K562 (cell line): Measurements from ENCODE around the gene C4orf51. TPM values are rescaled to one million over a fixed set of nuclear protein-coding genes. Genes with fewer than 3 reads are reported as not detected.
A peak's percentile ranks its signal among the peaks of the same experiment; 100 is the strongest.

Experiments
- ADNP ChIP-seq: fragments of 200-800 bp; sonication (Bioruptor generic); IDR thresholded peaks from 2 replicates; pipeline ENCODE4 v1.6.1; 2016; ENCODE audit warnings: missing genetic modification characterization, missing compliant biosample characterization
- CTBP1 ChIP-seq: fragments of 450-650 bp; IDR thresholded peaks from 2 replicates; pipeline ENCODE4 v1.6.1; 2016; ENCODE audit warnings: borderline replicate concordance
- DPF2 ChIP-seq: fragments of 450-650 bp; IDR thresholded peaks from 2 replicates; pipeline ENCODE4 v1.6.1; 2016
- GTF2A2 ChIP-seq: IDR thresholded peaks from 2 replicates; pipeline ENCODE4 v1.6.1; 2016; ENCODE audit warnings: mild to moderate bottlenecking, missing genetic modification characterization, missing compliant biosample characterization
- HDAC3 ChIP-seq: fragments of 450-650 bp; IDR thresholded peaks from 2 replicates; pipeline ENCODE4 v1.6.1; 2018; ENCODE audit warnings: borderline replicate concordance, mild to moderate bottlenecking, moderate library complexity; ENCODE audit not compliant: partially characterized antibody
- KAT7 ChIP-seq: sonication (generic); formaldehyde crosslinking; IDR thresholded peaks from 2 replicates; pipeline ENCODE4 v1.8.0; 2022; ENCODE audit warnings: missing genetic modification reagents, mild to moderate bottlenecking, borderline replicate concordance
- KLF1 ChIP-seq: fragments of 450-650 bp; IDR thresholded peaks from 2 replicates; pipeline ENCODE4 v1.6.1; 2016; ENCODE audit warnings: missing genetic modification characterization, missing compliant biosample characterization
- MEF2D ChIP-seq: conservative IDR thresholded peaks from 2 replicates; pipeline ENCODE4 v1.6.1; 2016; ENCODE audit warnings: low read depth, missing genetic modification characterization, missing compliant biosample characterization
- MTF1 ChIP-seq: fragments of 250-450 bp; sonication (Bioruptor Pico); IDR thresholded peaks from 2 replicates; pipeline ENCODE4 v1.9.0; 2021; ENCODE audit warnings: moderate library complexity, mild to moderate bottlenecking, inconsistent platforms, borderline replicate concordance
- NCOA4 ChIP-seq: fragments of 450-650 bp; IDR thresholded peaks from 2 replicates; pipeline ENCODE4 v1.6.1; 2018; ENCODE audit warnings: mild to moderate bottlenecking; ENCODE audit not compliant: partially characterized antibody
- PTRF ChIP-seq: fragments of 450-650 bp; IDR thresholded peaks from 2 replicates; pipeline ENCODE4 v1.6.1; 2016; ENCODE audit warnings: mild to moderate bottlenecking, missing genetic modification characterization, missing compliant biosample characterization
- RCOR1 ChIP-seq, 2 experiments: IDR thresholded peaks; 2 replicates each; pipeline ENCODE4 v1.6.1; 2012; ENCODE audit warnings: low read depth in 2 of 2, low read length in 2 of 2, borderline replicate concordance in 1 of 2, improper control_type of control experiment in 1 of 2
- SNIP1 ChIP-seq: fragments of 450-650 bp; IDR thresholded peaks from 2 replicates; pipeline ENCODE4 v1.7.1; 2017; ENCODE audit warnings: low read depth, mild to moderate bottlenecking
- TAF1 ChIP-seq: IDR thresholded peaks from 2 replicates; pipeline ENCODE4 v1.6.1; 2011; ENCODE audit warnings: mild to moderate bottlenecking, low read length, moderate library complexity; ENCODE audit not compliant: insufficient read depth, control insufficient read depth, severe bottlenecking; ENCODE audit errors: extremely low read depth
- TOE1 ChIP-seq, 2 experiments: fragments of 450-650 bp in 1 of 2; sonication (generic) in 1 of 2; formaldehyde crosslinking in 1 of 2; IDR thresholded peaks; 2 replicates each; pipeline versions ENCODE4 v1.7.1 to v1.8.0; 2016 to 2022; ENCODE audit warnings: borderline replicate concordance in 2 of 2, mild to moderate bottlenecking in 2 of 2, antibody characterized with exemption in 1 of 2, inconsistent platforms in 1 of 2, low read depth in 1 of 2, missing genetic modification reagents in 1 of 2, moderate library complexity in 1 of 2
- ZFPM2 ChIP-seq: fragments of 250-450 bp; sonication (Bioruptor Pico); IDR thresholded peaks from 2 replicates; pipeline ENCODE4 v1.5.1; 2022; ENCODE audit warnings: mild to moderate bottlenecking
- ZNF12 ChIP-seq: sonication (generic); formaldehyde crosslinking; IDR thresholded peaks from 2 replicates; pipeline ENCODE4 v1.4.0; 2020; ENCODE audit warnings: mild to moderate bottlenecking, missing genetic modification reagents
- ZNF668 ChIP-seq: fragments of 250-450 bp; sonication (Bioruptor Pico); IDR thresholded peaks from 2 replicates; pipeline ENCODE4 v1.8.0; 2022; ENCODE audit warnings: mild to moderate bottlenecking, inconsistent platforms
- ZNF696 ChIP-seq: fragments of 250-450 bp; sonication (Bioruptor Pico); conservative IDR thresholded peaks from 2 replicates; pipeline ENCODE4 v1.4.0; 2020; ENCODE audit warnings: mild to moderate bottlenecking, moderate library complexity
- ZNF830 ChIP-seq: fragments of 250-450 bp; sonication (Bioruptor Pico); IDR thresholded peaks from 2 replicates; pipeline ENCODE4 v1.5.0; 2021; ENCODE audit warnings: mild to moderate bottlenecking
- polyA plus RNA-seq, 8 experiments: library from polyadenylated mRNA; depleted of rRNA in 4 of 8; stranded (reverse) in 5 of 8; unstranded in 3 of 8; fragments of >200 nt; fragmentation: Nextera tagmentation in 2 of 8; fragmentation: Illumina TruSeq in 1 of 8; extraction: Ambion mirVana in 2 of 8; extraction: Trizol in 1 of 8; gene quantifications; 2 replicates each; pipeline versions ENCODE4 v1.2.1 to v1.2.3, GENCODE V29; 2011 to 2014; ENCODE audit warnings: inconsistent platforms in 1 of 8, missing spikeins in 1 of 8
- total RNA-seq, 7 experiments: library from RNA; depleted of rRNA in 6 of 7; stranded (reverse); fragments of >200 nt in 6 of 7; fragmentation: Illumina TruSeq in 2 of 7; extraction: Trizol in 2 of 7; gene quantifications; 2 replicates each; pipeline versions ENCODE4 v1.2.1 to v1.2.3, GENCODE V29; 2011 to 2021; ENCODE audit warnings: low replicate concordance in 1 of 7
- TF ChIP-seq, protein P1 (sequence below): sonication (generic); formaldehyde crosslinking; IDR thresholded peaks from 2 replicates; pipeline ENCODE4 v1.8.0; 2022; ENCODE audit warnings: missing genetic modification reagents, mild to moderate bottlenecking, moderate library complexity, borderline replicate concordance
- TF ChIP-seq, protein P2 (sequence below): fragments of 250-450 bp; sonication (Bioruptor Pico); IDR thresholded peaks from 2 replicates; pipeline ENCODE4 v1.8.0; 2022; ENCODE audit warnings: moderate library complexity, mild to moderate bottlenecking, inconsistent platforms
- TF ChIP-seq, protein P3 (sequence below): fragments of 450-650 bp; IDR thresholded peaks from 2 replicates; pipeline ENCODE4 v1.6.1; 2017; ENCODE audit warnings: antibody characterized with exemption, mild to moderate bottlenecking

Gene C4orf51
- total and polyA plus RNA-seq, 9 of the 15 experiments (the other 6 are each of a cell fraction or from before 2014, with no cell fraction given): not detected

DNA sequence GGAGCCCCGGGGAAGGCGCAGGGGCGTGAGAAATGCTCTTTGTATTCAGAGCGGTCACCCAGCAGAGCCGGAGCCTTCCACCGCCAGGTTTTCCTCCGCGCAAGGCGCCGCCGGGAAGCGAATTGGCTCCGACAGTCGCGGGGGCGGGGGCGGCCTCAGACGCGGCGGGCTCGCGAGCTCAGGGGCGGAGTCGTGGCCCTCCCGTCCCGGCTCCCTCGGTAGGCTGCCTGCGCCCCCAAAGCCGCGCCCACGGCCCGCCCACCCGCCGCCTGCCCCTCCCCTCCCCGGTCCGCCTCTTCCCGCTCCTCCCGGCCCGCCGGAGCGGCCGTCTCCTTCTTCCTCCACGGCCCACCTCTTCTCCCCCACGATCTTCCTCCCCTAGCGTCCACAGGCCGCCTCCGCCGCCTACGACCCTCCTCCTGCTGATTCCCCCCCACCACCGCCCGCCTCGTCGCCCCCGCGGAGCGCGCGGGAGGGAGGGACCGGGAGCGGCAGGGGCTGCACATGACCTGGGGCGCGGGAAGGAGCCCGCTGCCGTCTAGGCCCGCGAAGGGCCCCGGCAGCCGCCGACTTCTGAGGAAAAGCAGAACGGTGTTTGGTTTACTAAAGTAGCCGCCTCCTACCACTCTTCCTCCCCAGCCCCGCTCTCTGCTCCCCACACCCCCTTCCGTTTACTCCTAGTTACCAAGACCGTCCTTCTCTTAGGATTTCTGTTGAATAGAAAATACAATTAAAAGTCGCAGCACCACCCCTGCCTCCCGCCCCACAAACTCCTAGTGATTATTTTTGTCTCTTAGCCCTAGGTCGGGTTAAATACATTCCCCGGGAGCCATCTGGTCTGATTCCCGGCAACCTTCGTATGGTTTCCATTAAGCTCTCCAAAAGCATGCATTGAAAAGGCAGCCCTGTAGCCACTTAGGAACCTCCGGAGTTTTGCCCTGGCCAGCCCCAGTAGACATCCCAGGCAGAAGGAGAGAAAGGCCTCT, 53.2 kb downstream of the C4orf51 start (continued):
- TF ChIP-seq, protein P1, sequence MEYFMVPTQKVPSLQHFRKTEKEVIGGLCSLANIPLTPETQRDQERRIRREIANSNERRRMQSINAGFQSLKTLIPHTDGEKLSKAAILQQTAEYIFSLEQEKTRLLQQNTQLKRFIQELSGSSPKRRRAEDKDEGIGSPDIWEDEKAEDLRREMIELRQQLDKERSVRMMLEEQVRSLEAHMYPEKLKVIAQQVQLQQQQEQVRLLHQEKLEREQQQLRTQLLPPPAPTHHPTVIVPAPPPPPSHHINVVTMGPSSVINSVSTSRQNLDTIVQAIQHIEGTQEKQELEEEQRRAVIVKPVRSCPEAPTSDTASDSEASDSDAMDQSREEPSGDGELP (CRISPR knock-in tag): peak; percentile 26; the same call in 1 of the 2 replicates
- no peak for TF ChIP-seq ZNF696 (CRISPR knock-in tag)
- TF ChIP-seq PTRF: no peak
- TF ChIP-seq GTF2A2 (tag): no peak
- no peak for TF ChIP-seq ZNF12 (CRISPR knock-in tag)
- TF ChIP-seq NCOA4: no peak
- no peak for TF ChIP-seq ZNF830
- no peak for TF ChIP-seq TAF1
- no peak for TF ChIP-seq TOE1 (IDR thresholded peaks at IDR 0.05; ENCODE audit: borderline replicate concordance)
- no peak for TF ChIP-seq TOE1 (CRISPR knock-in tag; IDR thresholded peaks at IDR 0.05; ENCODE audit: borderline replicate concordance, low read depth)
- TF ChIP-seq HDAC3: no peak
- TF ChIP-seq MEF2D: no peak
- TF ChIP-seq CTBP1: no peak
- no peak for TF ChIP-seq DPF2
- TF ChIP-seq KAT7 (CRISPR knock-in tag): no peak
- TF ChIP-seq SNIP1: no peak
- TF ChIP-seq, protein P2, sequence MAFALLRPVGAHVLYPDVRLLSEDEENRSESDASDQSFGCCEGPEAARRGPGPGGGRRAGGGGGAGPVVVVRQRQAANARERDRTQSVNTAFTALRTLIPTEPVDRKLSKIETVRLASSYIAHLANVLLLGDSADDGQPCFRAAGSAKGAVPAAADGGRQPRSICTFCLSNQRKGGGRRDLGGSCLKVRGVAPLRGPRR (CRISPR knock-in tag): no peak
- no peak for TF ChIP-seq ADNP
- no peak for TF ChIP-seq MTF1 (CRISPR knock-in tag)
- TF ChIP-seq ZFPM2 (CRISPR knock-in tag): no peak
- TF ChIP-seq, protein P3, sequence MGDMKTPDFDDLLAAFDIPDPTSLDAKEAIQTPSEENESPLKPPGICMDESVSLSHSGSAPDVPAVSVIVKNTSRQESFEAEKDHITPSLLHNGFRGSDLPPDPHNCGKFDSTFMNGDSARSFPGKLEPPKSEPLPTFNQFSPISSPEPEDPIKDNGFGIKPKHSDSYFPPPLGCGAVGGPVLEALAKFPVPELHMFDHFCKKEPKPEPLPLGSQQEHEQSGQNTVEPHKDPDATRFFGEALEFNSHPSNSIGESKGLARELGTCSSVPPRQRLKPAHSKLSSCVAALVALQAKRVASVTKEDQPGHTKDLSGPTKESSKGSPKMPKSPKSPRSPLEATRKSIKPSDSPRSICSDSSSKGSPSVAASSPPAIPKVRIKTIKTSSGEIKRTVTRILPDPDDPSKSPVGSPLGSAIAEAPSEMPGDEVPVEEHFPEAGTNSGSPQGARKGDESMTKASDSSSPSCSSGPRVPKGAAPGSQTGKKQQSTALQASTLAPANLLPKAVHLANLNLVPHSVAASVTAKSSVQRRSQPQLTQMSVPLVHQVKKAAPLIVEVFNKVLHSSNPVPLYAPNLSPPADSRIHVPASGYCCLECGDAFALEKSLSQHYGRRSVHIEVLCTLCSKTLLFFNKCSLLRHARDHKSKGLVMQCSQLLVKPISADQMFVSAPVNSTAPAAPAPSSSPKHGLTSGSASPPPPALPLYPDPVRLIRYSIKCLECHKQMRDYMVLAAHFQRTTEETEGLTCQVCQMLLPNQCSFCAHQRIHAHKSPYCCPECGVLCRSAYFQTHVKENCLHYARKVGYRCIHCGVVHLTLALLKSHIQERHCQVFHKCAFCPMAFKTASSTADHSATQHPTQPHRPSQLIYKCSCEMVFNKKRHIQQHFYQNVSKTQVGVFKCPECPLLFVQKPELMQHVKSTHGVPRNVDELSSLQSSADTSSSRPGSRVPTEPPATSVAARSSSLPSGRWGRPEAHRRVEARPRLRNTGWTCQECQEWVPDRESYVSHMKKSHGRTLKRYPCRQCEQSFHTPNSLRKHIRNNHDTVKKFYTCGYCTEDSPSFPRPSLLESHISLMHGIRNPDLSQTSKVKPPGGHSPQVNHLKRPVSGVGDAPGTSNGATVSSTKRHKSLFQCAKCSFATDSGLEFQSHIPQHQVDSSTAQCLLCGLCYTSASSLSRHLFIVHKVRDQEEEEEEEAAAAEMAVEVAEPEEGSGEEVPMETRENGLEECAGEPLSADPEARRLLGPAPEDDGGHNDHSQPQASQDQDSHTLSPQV: no peak
- no peak for TF ChIP-seq RCOR1 (IDR thresholded peaks at IDR 0.05; ENCODE audit: borderline replicate concordance in 1 of 2, low read depth in 2 of 2, low read length in 2 of 2)
- TF ChIP-seq ZNF668: no peak
- TF ChIP-seq KLF1 (tag): no peak
